Measurements from ENCODE around the gene SFI1.
A peak's percentile ranks its signal among the peaks of the same experiment; 100 is the strongest.

The SFI1 gene

DNA sequence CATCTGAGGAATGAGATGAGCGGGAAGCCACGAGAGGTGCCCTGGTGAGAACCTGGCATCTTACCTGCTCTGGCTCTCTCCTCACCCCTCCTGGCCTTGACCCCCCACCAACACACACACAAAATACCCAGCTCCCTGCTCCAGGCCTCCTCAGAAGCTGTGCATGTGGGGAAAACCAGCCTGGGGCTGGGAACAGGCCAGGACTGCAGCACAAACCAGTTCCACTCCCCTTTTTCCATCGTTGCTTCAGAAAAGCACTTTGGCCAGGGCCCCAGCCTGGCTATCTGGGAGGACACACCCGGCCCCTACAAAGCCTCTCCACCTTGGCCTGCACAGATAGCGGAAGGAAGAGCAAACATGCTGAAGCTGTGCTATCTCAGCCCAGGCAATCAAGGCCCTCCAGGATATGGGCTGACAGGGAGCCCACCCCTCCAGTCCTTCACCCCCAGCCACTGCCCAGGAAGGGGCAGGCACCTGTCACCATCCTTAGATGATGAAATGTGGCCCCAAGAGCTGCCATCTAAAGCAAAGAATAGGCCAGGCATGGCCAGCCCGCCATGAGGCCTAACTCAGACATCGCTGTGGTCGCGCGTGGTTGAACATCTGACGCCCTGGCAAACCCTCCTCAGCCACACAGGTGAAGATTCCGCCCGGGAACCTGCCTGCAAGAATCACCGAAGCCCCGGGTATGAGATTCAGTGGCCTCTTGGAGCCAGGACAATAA lies 130.3 kb downstream of the SFI1 start:
- no peak for FAIRE-seq

DNA sequence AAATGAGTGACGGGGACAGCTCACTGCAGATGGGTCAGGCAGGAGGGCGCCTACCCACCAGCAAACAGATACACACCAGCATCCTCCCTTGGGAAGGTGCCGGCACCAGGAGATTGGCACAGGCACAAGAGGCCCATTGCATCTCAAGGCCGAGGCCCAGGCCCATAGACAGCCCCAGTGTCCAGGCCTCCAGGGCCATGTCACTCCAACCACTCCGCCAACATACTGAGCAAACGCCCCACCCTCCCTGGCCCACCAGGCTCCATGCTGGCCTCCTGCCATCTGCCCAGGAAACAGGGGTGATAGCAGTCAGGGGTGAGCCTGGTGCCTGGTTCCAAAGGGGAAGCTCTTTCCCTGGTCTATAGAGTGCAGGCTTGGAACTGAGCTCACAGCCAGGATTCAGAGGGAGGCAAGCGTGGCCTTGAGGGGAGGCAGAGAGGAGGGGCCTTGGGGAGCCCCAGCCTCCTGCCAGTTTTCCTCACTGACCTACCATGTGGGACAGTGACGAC lies 130.9 kb downstream of the SFI1 start:
- DNase-seq (ENCODE audit: extremely low spot score, insufficient read length, low read depth) (no peak), FAIRE-seq (no peak)

More for the DNA sequence above, 130.3 kb downstream of the SFI1 start:
- DNase-seq (ENCODE audit: extremely low spot score, insufficient read length, low read depth), result no peak

DNA sequence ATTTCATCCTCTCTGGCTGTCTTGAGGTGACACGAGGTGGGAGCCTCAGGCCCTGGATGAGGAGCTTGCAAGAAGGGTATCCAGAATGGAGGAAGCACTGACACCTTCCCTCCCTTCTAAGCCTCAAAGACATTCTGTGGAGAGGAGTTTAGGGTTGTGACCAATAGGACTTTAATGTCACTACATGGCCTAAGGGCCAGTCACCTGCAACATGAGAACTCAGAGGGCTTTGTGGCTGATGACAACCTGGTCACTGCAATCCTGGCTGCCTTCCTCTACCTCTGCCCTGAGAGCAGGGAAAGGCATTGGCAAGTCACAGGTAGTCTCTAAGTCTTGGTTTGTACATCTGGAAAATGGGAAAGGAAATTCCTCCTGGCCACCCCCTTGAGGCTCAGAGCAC lies 132.0 kb downstream of the SFI1 start:
- FAIRE-seq, result no peak
- DNase-seq (ENCODE audit: extremely low spot score, insufficient read length, low read depth), result no peak

DNA sequence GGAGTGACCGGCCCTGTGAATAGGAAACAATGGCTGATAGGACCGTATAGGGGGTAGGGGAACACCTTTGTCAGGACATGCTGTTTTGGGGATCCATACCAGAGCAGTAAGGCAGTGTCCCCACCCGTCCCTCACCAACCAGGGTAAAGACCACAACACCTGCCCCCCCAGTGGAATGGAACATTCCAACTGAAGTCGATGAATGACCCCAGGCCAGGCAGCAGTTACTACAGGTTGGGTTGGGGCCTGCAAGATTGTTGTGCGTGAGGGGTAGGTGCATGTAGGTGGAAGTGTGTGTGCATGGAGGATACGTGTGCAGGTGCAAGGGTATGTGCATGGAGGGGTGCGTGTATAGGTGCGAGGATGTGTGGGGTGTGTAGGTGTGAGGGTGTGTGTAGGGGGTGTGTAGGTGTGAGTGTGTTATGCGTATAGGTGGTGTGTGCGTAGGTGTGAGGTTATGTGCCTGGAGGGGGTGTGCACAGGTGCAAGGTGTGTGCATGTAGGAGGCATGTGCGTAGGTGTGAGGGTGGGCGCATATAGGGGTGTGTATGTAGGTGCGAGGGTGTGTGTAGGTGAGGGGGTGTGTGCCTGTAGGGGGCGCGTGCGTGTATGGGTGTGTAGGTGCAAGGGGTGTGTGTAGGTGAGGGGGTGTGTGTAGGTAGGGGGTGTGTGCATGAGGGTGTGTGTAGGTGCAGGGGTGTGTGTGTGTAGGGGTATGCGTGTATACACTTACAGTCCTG lies 132.8 kb downstream of the SFI1 start:
- FAIRE-seq (no peak), DNase-seq (ENCODE audit: extremely low spot score, insufficient read length, low read depth) (no peak)

DNA sequence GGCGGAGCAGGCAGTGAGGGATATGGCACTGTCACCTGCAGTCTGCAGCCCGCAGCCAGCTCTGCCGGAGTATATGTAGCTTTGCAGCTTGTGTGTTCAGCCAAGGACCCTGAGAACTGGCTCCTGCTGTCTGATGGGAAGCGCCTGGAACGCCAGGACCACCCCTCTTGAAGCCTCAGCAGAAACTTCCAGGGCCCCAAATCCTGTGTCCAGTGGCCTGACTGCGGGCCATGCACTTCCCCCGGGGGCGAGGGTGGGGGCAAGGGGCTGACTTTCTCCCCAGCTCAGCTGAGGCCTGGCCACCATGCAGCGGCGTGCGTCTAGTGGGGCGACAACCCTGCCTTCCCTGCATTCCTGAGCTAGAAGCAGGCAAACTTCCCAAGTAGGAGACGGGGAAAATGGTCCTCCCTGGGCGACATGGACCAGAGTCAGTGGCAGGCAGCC lies 133.4 kb downstream of the SFI1 start:
- no peak for DNase-seq (ENCODE audit: extremely low spot score, insufficient read length, low read depth)
- FAIRE-seq, result no peak

DNA sequence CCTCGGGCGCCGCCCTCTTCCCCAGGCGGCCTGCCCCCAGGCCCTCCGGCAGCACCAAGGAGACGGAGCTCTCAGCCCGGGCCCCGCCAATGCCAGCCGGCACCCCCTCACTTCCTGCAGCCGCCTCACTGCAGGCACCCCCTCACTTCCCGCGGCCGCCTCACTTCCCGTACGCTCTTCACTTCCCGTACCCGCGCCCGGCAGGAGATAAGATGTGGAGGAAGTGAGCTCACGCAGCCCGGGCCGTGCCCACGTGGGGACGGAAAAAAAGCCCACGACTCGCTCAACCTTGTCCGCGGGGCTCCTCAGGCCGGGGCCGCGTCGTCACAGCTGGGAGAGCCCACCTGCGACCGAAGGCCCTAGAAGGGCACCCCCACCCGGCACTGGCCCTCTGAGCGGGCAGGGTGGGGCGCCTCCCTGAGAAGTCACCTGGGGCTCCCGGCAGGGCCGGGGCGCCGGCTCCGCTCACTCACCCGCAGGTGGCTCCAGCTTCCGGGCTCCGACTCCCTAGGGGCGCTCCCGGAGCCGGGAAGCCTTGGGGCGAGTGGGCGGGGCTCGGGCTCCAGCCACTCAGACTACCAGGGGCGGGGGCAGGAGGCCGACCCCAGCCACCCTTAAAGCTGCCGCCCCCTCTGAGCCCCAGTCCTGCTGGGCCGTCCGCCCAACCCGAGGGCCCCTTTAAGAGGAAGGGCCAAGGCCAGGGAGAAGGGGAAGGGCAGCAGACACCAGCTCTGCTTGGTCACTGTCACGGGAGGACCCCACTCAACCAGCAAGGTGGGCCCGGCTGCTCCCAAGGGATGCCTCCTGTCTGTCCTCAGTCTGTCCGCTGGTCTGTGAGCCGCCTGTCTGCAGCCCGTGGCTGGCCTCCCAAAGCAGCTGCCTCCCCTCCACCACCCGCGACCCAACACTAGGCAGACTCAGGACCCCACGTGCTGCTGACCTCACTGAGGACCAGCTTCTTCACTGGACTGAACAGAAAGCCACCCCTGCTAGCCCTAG lies 134.3 kb downstream of the SFI1 start:
- DNase-seq (ENCODE audit: extremely low spot score, insufficient read length, low read depth) (peak; percentile 74), FAIRE-seq (peak; percentile 87)

DNA sequence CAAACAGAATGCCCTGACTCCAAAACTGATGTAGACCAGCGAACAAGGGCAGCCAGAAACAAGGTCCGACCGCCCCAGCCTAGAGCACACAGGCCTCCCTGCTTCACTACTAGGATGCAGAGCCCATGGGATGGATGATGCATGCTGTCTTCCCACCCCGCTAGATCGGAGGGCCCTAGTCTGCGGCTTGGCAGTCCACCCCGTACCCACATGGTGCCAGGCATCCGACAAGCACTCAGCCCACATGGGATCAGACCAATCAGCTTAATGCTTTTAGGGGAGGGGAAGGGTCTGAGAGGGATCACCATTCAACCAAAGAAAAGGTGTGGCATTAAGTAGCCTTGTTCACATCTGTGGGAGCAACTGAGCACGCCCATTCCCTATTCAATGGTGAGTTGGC lies 135.1 kb downstream of the SFI1 start:
- DNase-seq (ENCODE audit: extremely low spot score, insufficient read length, low read depth), result no peak
- FAIRE-seq, result no peak

DNA sequence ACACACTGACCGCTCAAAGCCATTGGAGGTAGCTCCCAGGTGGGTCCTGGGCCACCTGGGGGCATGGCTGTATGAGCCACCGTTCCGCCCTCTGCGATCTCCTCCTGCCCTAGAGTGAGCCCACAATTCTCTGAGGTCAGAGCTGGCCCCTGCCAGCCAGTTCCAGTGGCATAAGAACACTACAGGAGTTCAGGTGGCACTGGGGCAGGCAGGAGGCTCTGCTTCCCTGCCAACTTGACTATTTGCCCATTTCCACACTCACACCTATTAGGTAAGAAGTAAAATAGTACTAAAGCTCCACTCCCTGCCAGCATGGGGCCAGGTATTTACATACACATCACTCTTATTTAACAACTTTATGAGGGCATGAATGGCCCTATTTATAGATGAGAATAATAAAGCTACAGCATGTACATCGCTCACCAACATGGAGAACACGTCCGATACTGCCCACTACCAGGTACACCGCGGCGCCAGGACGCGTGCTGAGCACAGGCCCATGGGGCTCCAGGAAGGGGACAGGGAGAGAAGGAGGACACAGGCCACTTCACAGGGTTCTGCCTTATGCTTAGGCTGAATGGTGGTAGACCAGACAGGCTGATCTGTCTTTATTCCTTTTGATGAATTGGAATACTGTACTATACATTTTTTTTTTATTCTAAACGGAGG lies 139.4 kb downstream of the SFI1 start:
- DNase-seq (ENCODE audit: extremely low spot score, insufficient read length, low read depth) (no peak), FAIRE-seq (no peak)

DNA sequence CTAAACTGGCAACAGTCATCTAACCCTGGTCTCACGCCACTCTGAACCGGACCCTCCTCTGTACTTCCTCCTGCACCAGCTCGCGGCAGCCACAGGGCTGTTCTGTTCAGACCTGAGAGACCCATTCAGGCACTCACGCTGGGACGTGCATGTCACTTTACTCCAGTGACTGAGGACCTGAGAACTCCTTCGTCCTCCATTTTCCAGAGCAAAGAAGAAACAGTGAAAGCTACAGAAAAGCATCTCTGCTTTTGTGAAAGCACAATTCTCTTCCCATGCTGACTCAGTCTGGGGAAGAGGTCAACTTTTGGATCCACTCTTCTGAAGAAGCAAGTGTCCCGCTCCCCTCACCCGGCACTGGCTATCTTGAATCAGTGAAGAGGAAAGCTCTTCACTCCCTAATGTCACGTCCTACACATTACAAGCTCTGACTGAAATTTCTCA lies 141.1 kb downstream of the SFI1 start:
- DNase-seq (ENCODE audit: extremely low spot score, insufficient read length, low read depth), result no peak
- peak; percentile 87 for FAIRE-seq

DNA sequence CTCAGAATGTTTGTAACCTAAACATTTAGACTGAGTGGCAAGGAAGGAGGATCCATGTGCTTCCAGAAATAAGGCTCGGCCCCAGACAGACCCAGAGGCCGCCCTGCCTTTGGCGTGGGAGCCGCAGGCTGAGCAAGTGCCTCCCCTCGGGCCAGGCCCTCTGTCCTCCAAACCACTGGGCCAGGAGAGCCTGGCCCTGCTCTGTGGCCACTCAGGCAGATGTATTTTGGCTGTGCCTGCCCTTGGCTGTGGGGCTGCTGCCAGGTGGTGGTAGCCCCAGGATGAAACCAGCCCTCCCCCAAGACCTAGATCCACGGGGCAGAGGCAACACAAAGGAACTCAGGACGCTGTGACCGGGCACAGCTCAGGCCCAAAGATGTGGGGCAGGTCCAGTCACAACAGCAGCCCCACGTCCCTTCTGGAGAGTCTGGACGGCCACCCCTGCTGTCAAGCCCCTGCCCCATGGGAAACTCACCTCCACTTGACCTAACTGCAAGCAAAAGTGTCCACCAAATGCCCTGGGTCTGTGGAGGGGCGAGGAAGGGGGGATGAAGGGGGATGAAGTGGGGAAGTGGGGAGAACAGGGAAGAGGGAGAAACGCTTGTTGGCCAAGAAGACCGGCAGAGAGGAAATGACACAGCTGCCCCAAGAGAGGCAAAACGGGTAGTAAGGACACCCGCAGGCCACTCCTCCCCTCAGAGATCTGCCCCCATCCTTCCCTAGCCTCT lies 141.7 kb downstream of the SFI1 start:
- FAIRE-seq (peak; percentile 92), DNase-seq (ENCODE audit: extremely low spot score, insufficient read length, low read depth) (no peak)

DNA sequence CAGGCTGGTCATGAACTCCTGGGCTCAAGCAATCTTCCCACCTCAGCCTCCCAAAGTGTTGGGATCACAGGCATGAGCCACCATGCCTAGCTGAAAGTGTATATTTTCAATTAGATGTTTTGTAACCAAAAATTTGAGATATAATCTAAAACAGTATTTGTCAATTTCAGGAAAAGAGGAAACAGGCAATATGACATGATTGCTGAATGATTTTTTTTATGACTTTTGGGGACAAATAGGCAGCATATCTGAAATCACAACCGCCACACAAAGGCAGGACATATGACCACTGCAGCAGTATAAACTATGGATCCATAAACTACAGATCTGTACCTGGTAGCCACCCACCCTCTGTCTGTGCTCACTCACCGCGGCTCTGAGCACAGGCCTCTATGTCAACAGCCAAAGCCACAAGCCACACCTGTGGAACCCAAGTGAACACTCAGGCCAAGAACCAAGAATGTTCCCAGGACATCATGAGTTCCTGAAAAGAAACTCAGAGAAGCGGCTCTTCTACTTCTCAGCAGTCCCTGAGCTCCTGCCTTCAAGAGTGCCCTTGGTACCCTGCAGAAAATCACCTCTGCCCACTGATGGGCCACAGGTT lies 143.2 kb downstream of the SFI1 start:
- DNase-seq (ENCODE audit: extremely low spot score, insufficient read length, low read depth) (no peak), FAIRE-seq (peak; percentile 79)

DNA sequence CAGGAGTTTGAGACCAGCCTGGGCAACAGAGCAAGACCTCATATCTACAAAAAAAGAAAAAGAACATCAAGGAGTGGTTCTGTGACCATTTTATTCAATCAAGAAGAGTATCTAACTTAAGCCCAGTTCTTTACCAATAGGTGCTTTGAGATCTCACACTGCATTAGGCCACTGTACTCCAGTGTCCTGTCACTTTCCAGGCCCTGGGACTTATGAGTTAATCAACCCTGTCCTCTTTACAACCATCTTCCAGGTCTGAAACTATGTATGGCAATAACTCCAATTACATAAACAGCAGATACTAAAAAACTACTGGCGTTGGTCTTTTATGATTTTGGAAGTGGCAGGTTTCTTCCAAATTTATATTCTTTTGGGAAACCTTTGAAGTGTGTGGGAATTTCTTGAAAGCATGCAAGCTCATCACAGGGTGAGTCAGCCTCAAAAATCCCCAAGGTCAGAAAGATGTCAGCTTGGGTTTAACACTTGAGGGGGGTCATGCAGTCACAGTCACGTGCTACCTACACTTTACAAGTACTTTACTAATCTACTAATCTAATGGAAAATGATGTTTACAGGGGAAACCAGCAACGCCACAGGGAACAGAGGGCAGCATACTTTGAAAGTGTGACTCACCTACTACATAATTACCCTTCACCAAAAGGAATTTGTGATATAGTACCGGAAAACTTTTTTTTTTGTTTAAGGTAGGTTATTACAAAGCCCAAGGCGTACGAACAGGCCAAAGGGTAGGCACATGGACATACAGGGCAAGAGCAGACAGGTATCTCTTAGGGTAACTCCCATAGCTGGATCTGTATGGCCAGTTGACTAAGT lies 150.1 kb downstream of the SFI1 start:
- no peak for DNase-seq (ENCODE audit: extremely low spot score, insufficient read length, low read depth)
- FAIRE-seq, result peak; percentile 90

DNA sequence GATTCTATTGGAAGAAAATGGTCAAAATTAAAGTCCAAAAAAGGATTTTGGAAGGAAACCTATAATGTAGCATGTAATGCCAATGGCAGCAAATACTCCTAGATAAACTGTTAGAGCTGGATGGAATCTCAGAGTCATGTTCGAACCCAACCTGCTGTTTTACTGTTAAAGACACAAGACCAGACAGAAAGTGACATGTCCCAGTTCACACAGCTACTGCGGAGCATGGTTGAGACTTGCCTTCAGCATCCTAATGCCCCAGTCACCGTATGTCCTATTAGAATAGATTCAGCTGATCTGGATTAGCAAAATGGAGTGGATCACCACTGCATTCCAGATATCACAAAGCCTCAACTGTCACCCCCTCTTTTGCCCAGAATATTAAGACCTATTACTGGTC lies 150.7 kb downstream of the SFI1 start:
- DNase-seq (ENCODE audit: extremely low spot score, insufficient read length, low read depth) (no peak), FAIRE-seq (no peak)

DNA sequence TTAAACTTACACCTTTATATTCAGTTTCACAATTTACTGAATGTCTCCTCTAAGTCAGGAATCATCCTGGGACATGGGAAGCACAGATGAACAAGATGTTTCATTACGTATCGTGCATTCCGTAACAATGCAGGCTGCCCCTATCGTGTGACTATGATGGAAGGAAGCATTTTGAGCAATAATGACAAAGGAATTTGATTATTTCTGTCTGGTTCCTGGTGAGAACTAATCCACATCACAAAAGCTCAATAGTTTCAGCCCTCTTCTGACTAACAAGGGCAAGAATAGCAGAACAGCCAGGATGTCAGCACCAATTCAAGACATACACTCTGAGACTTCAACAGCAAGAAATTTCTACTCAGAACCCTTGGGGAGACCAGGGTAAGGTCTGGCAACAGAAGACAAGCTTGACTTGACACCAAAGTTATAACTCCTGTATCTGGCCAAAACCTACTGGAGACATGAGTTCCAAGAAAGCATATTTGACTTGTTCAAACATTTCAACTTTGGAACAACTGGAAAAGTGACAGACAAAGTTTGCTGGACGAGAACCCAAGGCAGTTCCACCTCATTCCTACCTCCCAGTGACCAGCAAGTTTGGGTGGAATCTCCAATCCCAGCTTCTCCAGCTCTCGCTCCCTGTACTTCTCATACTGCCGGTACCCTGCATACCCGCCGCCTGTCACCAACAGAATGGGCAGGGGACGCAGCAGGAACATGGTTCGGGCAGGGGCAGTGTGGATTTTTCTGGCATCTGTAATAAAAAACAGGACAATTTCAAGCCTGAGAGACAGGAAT lies 151.4 kb downstream of the SFI1 start:
- DNase-seq (ENCODE audit: extremely low spot score, insufficient read length, low read depth) (no peak), FAIRE-seq (no peak)

DNA sequence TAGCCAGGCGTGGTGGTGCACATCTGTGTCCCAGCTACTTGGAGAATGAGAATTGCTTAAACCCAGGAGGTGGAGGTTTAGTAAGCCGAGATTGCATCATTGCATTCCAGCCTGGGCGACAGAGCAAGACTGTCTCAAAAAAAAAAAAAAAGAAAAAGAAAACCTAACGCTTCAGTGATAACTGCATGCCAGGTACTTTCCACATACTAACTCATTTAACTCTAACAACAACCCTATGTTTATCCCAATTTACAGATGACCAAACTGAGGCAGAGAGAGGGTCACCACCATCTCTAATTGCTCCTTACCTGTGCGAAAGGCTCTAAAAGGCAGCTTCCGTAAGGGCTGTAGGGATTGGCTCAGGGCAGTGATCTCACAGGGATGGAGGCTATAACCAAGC lies 154.1 kb downstream of the SFI1 start:
- FAIRE-seq, result peak; percentile 9

DNA sequence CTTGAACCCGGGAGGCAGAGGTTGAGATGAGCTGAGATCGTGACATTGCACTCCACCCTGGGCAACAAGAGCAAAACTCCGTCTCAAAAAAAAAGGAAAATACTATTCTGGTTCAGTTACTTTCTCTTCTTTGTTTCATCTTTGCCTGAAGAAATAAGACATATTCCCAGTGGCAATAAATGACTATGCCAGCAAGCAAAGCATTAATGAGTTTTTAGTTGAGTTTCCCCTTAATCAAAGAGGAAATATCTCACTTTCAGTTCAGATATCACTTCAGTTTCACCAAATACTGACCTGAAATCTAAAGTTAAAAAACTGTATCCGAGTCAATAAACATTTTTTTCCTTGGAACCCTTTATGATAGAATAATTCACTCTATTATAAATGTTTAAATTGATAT lies 155.3 kb downstream of the SFI1 start:
- FAIRE-seq, result no peak

More for the DNA sequence above, 154.1 kb downstream of the SFI1 start:
- DNase-seq (ENCODE audit: extremely low spot score, insufficient read length, low read depth), result no peak

DNA sequence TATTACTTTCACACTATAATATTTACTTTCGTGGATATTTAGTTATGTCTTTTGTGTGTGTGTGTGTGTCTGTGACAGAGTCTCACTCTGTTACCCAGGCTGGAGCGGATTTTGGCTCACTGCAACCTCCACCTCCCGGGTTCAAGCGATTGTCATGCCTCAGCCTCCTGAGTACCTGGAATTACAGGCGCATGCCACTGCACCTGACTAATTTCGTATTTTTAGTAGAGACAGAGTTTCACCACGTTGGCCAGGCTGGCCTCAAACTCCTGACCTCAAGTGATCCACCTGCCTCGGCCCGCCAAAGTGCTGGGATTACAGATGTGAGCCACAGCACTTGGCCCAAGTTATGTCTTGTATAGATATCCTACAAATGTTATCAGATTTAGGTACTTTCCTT lies 155.8 kb downstream of the SFI1 start:
- FAIRE-seq, result peak; percentile 36
- no peak for DNase-seq (ENCODE audit: extremely low spot score, insufficient read length, low read depth)

More for the DNA sequence above, 155.3 kb downstream of the SFI1 start:
- no peak for DNase-seq (ENCODE audit: extremely low spot score, insufficient read length, low read depth)

Data from GM18507 (cell line).